GM23248 (cell line): ENCODE data around the gene LAMA3.

ENCODE experiments used
- EZH2 ChIP-seq: fragments of 200-600 bp; sonication (generic); IDR thresholded peaks from 2 replicates; pipeline ENCODE4 v1.6.1; 2018; ENCODE audit warnings: antibody characterized with exemption, mild to moderate bottlenecking; ENCODE audit not compliant: insufficient read depth, poor library complexity, severe bottlenecking
- EZH2phosphoT487 ChIP-seq: fragments of 200-600 bp; sonication (generic); IDR thresholded peaks from 2 replicates; pipeline ENCODE4 v1.6.1; 2018; ENCODE audit warnings: antibody characterized with exemption, moderate library complexity, mild to moderate bottlenecking, low read depth; ENCODE audit not compliant: insufficient read depth

DNA sequence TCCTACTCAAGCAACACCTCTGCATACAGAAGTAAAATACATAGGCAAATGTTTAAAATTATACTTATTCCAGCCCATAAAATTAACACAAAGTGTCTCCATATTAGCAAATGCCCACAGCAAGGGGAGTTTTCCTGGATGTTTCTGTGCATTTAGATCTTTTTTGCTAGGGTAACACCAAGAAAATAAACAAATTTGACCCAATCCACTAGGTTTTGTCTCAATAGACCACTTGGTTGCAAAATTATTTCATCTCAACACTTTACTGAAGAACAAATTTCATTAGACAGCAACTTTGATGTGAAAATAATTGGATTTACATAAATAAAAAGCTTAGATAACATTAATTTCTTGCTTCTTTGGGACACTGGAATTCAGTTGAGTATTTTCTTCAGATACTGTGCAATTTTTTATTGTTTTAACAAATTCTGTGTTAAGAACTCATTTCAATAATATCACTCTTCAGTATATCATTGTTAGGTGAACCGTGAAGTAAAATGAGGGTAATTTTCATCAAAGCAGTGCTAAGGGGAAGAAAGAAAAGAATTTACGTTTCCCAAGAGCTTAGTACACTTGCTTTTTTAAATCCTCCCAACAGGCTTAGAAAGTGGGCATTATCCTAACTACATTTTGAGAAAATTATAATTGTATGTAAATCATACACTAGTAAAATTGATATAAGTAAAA, 191.8 kb downstream of the LAMA3 start:
- no peak for TF ChIP-seq EZH2
- no peak for TF ChIP-seq EZH2phosphoT487
